GM13976 (cell line): Measurements from ENCODE around the gene NFKBIB.

Source experiments
- DNase-seq: peaks from one replicate; pipeline ENCODE4 v3.0.0; 2012; ENCODE audit warnings: low spot score
- in situ Hi-C: fragments of 300-500 bp; cut with MboI; formaldehyde crosslinking; loops from one replicate; pipeline ENCODE4 v1.12.0; 2022; ENCODE audit warnings: low sequenced_read_pairs, mixed read lengths, inconsistent platforms; ENCODE audit not compliant: unreplicated experiment
- TF ChIP-seq, protein P1 (sequence below): IDR thresholded peaks from 2 replicates; pipeline ENCODE4 v1.5.1; 2012; ENCODE audit warnings: borderline replicate concordance, mild to moderate bottlenecking; ENCODE audit not compliant: insufficient read depth; ENCODE audit errors: extremely low read depth, missing control alignments, control extremely low read depth

NFKBIB gene

DNA sequence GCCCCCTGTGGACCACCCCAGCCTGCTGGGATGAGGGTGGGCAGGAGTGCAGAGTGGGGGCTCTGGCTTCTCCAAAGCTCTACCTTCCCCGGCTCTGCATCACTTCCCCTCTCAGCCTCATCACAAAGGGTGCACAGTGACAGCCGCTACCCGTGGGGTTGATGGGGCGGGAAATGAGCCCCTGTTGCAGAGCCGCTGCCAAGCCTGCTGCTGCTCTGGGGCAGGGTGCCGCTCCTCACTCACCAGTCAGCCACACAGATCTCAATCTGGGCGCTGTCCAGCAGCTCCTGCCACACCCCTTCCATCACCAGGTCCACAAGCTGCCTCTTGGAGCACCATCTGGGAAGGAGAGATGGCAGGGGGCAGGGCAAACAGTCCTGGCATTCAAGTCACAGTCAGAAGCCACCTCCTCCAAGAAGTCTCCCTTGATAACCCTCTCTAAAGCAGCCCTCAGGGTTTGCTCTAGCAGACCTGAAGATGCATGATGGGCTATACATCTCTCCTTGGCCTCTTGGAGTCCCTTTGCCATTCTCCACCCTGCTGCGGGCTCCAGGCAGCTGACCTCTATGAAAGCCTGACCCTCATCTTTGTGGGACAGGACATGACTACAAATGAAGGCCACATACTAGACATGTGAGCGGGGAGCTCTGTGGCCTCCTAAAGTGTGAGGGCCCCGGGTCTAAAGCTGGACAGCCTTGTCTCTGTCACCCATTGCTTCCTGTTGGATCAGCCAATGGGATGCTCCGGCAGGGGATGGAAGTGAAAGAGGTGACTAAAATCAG, 46.7 kb downstream of the NFKBIB start:
- in situ Hi-C loops, result no loop called here
- no peak for DNase-seq

DNA sequence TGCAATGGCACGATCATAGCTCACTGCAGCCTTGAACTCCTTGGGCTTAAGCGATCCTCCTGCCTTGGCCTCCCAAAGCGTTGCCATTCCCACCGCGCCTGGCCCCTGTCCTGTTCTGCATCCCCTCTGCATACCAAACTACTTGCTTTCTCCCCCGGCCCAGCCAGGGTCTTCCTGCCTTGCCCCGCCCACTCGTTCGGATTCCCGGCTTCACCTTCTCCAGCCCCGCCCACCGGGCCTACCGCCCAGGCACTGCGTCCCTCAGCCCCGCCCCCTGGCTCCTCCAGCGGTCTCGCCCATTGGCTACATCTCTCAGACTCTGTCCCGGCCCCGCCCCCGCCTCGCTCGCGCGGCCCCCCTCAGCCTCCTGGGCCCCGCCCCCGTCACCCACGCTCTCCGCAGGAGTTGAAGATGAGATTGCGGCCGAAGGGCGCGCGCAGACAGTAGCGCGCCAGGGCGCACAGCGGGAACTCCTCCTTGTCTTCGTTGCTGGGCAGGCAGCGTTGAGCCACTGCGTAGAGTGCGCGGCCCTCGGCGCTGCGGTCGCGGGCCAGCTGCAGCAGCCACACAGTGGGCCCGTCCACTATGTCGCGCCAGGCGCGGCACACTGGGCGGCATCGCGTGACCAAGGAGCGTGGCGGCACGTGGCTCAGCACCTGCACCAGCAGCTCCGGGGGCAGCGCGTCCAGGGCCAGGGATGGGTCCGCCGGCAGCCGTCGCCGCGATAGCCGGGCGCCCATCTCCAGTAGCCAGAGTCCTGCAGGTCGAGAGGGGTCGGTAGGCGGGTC, 50.0 kb downstream of the NFKBIB start:
- peak; percentile 93 for DNase-seq
- in situ Hi-C loops, result no loop called here
- TF ChIP-seq, protein P1, sequence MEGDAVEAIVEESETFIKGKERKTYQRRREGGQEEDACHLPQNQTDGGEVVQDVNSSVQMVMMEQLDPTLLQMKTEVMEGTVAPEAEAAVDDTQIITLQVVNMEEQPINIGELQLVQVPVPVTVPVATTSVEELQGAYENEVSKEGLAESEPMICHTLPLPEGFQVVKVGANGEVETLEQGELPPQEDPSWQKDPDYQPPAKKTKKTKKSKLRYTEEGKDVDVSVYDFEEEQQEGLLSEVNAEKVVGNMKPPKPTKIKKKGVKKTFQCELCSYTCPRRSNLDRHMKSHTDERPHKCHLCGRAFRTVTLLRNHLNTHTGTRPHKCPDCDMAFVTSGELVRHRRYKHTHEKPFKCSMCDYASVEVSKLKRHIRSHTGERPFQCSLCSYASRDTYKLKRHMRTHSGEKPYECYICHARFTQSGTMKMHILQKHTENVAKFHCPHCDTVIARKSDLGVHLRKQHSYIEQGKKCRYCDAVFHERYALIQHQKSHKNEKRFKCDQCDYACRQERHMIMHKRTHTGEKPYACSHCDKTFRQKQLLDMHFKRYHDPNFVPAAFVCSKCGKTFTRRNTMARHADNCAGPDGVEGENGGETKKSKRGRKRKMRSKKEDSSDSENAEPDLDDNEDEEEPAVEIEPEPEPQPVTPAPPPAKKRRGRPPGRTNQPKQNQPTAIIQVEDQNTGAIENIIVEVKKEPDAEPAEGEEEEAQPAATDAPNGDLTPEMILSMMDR, result no peak

More for the DNA sequence above, 46.7 kb downstream of the NFKBIB start:
- TF ChIP-seq, protein P1, result no peak

DNA sequence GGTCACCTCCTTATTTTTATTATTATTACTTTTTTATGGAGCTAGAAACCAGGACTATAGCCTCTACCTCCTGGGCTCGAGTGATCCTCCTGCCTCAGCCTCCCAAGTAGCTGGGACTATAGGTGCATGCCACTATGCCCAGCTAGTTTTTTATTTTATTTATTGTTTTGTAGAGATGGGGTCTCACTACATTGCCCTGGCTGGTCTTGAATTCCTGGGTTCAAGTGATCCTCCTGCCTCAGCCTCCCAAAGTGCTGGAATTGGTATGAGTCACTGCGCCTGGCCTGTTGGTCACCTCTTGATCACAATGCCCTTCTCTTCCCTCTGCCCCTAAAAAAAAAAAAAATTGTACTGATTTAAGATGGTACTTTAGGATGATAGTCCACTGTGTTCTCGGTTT, 51.4 kb downstream of the NFKBIB start:
- TF ChIP-seq, protein P1, result no peak
- in situ Hi-C loops, result no loop called here
- no peak for DNase-seq

DNA sequence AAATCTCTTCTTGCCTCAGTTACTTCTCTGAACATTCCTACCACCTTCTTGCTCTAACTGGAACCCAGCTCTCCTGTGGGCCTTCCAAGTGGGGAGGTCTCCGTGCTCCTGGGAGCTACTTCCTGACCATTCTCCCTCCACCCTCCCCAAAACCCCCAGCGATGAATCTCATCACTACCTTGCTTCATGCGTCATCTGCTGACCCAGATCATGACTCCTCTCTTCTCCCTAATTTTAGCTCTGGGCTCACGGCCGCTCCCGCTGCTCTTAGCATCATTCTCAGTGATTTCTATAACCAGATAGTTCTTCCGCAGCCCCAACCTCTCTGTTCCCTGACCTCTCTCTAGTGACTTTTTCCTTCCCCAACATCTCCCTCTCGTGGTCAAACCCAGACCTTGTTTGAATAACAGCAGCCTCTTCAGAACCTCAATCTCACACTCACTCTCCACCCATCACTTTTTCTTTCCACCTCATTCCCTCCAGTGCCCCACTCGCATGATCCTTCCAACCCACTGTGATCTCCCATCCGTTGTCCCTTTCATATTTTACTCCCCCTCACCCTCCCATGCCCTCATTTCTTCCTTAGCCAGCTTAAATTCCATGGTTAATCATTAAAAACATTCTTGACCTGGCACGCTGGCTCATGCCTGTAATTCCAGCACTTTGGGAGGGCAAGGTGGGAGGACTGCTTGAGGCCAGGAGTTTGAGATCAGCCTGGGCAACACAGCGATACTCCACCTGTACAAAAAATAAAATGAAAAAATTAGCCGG, 52.8 kb downstream of the NFKBIB start:
- TF ChIP-seq, protein P1, result peak; percentile 56
- in situ Hi-C loops, result no loop called here
- DNase-seq, result peak; percentile 76

DNA sequence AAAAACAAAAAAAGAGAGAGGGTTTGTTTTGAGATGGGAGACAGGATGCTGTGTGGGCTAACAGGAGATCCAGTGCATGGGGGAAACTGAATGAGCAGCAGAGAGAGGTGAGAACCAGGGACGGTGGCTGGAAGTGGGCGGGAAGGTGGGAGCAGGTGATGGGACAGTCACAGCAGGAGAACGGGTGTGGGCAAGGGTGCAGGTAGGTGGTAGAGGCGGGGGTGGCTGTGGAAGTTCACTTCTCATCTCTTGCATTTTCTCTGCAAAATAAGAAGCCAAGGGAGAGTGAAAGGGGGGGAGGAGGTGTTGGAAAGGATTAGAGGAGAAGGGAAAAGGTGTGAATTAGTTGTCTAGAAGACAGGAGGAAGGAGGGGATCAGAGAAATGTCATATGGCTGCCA, 53.9 kb downstream of the NFKBIB start:
- no peak for DNase-seq
- TF ChIP-seq, protein P1, result no peak
- in situ Hi-C loops, result no loop called here

DNA sequence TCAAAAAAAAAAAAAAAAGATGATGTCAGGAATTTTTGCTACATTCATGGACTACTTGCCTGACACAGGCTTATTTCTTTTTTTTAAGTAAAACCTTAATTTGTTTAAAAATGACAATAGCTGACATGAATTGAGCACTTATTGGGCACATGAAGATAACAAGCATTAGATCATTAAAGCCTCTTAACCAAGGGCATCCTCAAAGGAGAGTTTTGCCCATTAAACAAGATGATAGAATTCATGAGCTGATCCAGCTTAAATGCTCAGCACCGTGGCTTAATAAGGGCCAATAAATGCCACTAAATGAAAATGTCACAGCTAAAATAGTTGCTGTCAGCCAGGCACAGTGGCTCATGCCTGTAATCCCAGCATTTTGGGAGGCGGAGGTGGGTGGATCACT, 56.5 kb downstream of the NFKBIB start:
- in situ Hi-C loops, result no loop called here
- no peak for DNase-seq
- TF ChIP-seq, protein P1, result no peak
